Measurements from ENCODE around the gene SECISBP2. TPM values are rescaled to one million over a fixed set of nuclear protein-coding genes. Genes with fewer than 3 reads are reported as not detected.

The SECISBP2 gene
- total and polyA plus RNA-seq, 2 of the 13 experiments (the other 11 are each of a cell fraction or from before 2014, with no cell fraction given): 32.4 to 38.0 TPM

DNA sequence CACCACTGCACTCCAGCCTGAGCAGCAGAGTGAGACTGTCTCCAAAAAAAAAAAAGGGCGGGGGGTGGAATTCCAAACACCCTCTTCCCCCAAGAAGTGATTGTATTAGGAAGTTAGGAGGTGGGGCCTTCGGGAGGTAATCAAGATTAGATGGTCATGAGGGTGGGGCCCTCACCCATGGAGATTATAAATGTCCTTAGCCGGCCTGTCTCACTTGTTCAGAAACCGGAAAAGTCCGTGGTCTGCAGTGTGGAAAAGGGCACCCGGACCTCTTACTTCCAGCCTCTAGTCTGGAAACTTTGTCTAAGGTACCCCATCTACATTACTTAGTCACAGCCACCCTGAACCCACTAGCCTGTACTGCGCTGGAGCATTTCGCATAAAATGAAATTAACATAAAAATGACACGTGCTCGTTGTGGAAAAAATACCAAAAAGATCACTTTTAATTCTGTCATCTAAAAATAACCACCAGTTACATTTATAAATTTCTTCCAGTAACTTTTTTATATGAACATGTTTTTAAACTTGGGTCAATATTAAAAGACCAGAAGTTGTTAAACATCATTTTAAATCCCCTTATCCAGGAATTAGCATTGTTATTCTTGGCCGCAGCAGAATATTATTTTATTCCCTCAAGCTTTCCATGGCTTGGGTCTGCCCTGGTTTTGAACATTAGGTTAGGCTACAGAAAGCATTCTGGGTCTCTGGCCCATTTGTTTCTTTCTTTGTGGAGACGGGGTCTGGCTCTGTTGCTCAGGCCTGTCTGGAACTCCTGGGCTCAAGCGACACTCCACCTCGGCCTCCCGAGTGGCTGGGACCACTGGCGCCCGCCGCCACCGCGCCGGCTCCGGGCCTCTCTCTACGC lies 8.5 kb upstream of the SECISBP2 start (continued):
- TF ChIP-seq ARID5B (CRISPR knock-in tag; IDR thresholded peaks at IDR 0.05) (no peak), TSC22D2 (CRISPR knock-in tag; IDR thresholded peaks at IDR 0.05; ENCODE audit: borderline replicate concordance) (no peak), MTA3 (CRISPR knock-in tag; IDR thresholded peaks at IDR 0.05) (no peak), ZNF703 (CRISPR knock-in tag; IDR thresholded peaks at IDR 0.05; ENCODE audit: borderline replicate concordance) (0 out of 2 replicates have a peak, but pooled peaks have one; percentile 62), ZNF550 (CRISPR knock-in tag; IDR thresholded peaks at IDR 0.05; ENCODE audit: borderline replicate concordance) (no peak), EHMT2 (IDR thresholded peaks at IDR 0.05; ENCODE audit: borderline replicate concordance, low read depth, low read length) (0 out of 2 replicates have a peak, but pooled peaks have one; percentile 15), ATF3 (CRISPR knock-in tag; IDR thresholded peaks at IDR 0.05) (no peak), ZC3H4 (CRISPR knock-in tag; IDR thresholded peaks at IDR 0.05; ENCODE audit: borderline replicate concordance) (peak; percentile 85; the same call in 1 of the 2 replicates), JARID2 (CRISPR knock-in tag; IDR thresholded peaks at IDR 0.05; ENCODE audit: insufficient replicate concordance) (no peak), HHEX (CRISPR knock-in tag; IDR thresholded peaks at IDR 0.05) (no peak), ARNT (IDR thresholded peaks at IDR 0.05) (no peak), HDAC1 (CRISPR knock-in tag; IDR thresholded peaks at IDR 0.05) (no peak; the same call in 1 of the 2 replicates)
- TF ChIP-seq, protein P1, sequence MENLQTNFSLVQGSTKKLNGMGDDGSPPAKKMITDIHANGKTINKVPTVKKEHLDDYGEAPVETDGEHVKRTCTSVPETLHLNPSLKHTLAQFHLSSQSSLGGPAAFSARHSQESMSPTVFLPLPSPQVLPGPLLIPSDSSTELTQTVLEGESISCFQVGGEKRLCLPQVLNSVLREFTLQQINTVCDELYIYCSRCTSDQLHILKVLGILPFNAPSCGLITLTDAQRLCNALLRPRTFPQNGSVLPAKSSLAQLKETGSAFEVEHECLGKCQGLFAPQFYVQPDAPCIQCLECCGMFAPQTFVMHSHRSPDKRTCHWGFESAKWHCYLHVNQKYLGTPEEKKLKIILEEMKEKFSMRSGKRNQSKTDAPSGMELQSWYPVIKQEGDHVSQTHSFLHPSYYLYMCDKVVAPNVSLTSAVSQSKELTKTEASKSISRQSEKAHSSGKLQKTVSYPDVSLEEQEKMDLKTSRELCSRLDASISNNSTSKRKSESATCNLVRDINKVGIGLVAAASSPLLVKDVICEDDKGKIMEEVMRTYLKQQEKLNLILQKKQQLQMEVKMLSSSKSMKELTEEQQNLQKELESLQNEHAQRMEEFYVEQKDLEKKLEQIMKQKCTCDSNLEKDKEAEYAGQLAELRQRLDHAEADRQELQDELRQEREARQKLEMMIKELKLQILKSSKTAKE (CRISPR knock-in tag; IDR thresholded peaks at IDR 0.05; ENCODE audit: borderline replicate concordance): no peak
- TF ChIP-seq, protein P2, sequence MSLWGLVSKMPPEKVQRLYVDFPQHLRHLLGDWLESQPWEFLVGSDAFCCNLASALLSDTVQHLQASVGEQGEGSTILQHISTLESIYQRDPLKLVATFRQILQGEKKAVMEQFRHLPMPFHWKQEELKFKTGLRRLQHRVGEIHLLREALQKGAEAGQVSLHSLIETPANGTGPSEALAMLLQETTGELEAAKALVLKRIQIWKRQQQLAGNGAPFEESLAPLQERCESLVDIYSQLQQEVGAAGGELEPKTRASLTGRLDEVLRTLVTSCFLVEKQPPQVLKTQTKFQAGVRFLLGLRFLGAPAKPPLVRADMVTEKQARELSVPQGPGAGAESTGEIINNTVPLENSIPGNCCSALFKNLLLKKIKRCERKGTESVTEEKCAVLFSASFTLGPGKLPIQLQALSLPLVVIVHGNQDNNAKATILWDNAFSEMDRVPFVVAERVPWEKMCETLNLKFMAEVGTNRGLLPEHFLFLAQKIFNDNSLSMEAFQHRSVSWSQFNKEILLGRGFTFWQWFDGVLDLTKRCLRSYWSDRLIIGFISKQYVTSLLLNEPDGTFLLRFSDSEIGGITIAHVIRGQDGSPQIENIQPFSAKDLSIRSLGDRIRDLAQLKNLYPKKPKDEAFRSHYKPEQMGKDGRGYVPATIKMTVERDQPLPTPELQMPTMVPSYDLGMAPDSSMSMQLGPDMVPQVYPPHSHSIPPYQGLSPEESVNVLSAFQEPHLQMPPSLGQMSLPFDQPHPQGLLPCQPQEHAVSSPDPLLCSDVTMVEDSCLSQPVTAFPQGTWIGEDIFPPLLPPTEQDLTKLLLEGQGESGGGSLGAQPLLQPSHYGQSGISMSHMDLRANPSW (CRISPR knock-in tag; IDR thresholded peaks at IDR 0.05; ENCODE audit: borderline replicate concordance): no peak
- TF ChIP-seq, protein P3, sequence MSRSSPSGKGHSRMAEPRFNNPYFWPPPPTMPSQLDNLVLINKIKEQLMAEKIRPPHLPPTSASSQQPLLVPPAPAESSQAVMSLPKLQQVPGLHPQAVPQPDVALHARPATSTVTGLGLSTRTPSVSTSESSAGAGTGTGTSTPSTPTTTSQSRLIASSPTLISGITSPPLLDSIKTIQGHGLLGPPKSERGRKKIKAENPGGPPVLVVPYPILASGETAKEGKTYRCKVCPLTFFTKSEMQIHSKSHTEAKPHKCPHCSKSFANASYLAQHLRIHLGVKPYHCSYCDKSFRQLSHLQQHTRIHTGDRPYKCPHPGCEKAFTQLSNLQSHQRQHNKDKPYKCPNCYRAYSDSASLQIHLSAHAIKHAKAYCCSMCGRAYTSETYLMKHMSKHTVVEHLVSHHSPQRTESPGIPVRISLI (CRISPR knock-in tag; IDR thresholded peaks at IDR 0.05; ENCODE audit: borderline replicate concordance): no peak
